Liver (tissue), 3 donors: ENCODE measurements around the gene RGS3.

Experiments
- CTCF ChIP-seq: fragments of 150-350 bp; IDR thresholded peaks from 2 replicates; pipeline ENCODE4 v1.5.1; 2017; ENCODE audit warnings: improper control_type of control experiment, low read depth, low read length; ENCODE audit not compliant: missing input control
- EGR1 ChIP-seq, 2 donors: IDR thresholded peaks; 2 replicates each; pipeline ENCODE4 v1.6.1; 2016 to 2018; ENCODE audit warnings: antibody characterized with exemption in 2 of 2, low read depth in 2 of 2
- REST ChIP-seq: IDR thresholded peaks from 2 replicates; pipeline ENCODE4 v1.6.1; 2016; ENCODE audit warnings: antibody characterized with exemption, mild to moderate bottlenecking
- RXRA ChIP-seq, 2 donors: IDR thresholded peaks; 2 replicates each; pipeline ENCODE4 v1.6.1; 2017 to 2018; ENCODE audit warnings: antibody characterized with exemption in 2 of 2, mild to moderate bottlenecking in 1 of 2
- donor health status: healthy.
- donor health status: healthy.

GRCh38 chr9:113495526-113495925 lies 32.0 kb downstream of the RGS3 start:
- no peak for TF ChIP-seq EGR1 (IDR thresholded peaks at IDR 0.05; ENCODE audit: low read depth in 2 of 2)
- no peak for TF ChIP-seq REST
- no peak for TF ChIP-seq RXRA (IDR thresholded peaks at IDR 0.05)
- no peak for TF ChIP-seq CTCF
